Esophagus squamous epithelium (tissue), 5 donors: ENCODE results near the gene ZDHHC14. TPM values are rescaled to one million over a fixed set of nuclear protein-coding genes. Genes with fewer than 3 reads are reported as not detected.

Experiments
- DNase-seq: peaks from one replicate; lab custom pipeline; 2025; lab: John Stamatoyannopoulos, UW
- H3K27ac ChIP-seq, 4 donors: fragments of 200-600 bp; sonication (generic); one replicate each; pipeline ENCODE4 v1.5.1; 2016 to 2019; ENCODE audit warnings: mild to moderate bottlenecking in 1 of 4
- H3K27me3 ChIP-seq, 4 donors: fragments of 200-600 bp; sonication (generic); 1 replicate in 3 of 4; 2 replicates in 1 of 4; pipeline versions ENCODE4 v1.5.1 to v1.6.0; 2017 to 2021; ENCODE audit warnings: antibody characterized with exemption in 1 of 4
- H3K36me3 ChIP-seq, 3 donors: fragments of 200-600 bp; sonication (generic); one replicate each; pipeline ENCODE4 v1.5.1; 2016 to 2019
- H3K4me1 ChIP-seq, 3 donors: fragments of 200-600 bp; sonication (generic); one replicate each; pipeline ENCODE4 v1.5.1; 2017 to 2019
- H3K4me3 ChIP-seq, 4 donors: fragments of 200-600 bp; sonication (generic); 1 replicate in 3 of 4; 2 replicates in 1 of 4; pipeline ENCODE4 v1.5.1; 2016 to 2019; ENCODE audit warnings: mild to moderate bottlenecking in 2 of 4, moderate library complexity in 1 of 4
- H3K9me3 ChIP-seq, 3 donors: fragments of 200-600 bp; sonication (generic); one replicate each; pipeline ENCODE4 v1.5.1; 2016 to 2019
- POLR2A ChIP-seq, 4 donors: fragments of 450-650 bp; IDR thresholded peaks; one replicate each; pipeline ENCODE4 v1.6.1; 2017; ENCODE audit warnings: antibody characterized with exemption in 4 of 4, mild to moderate bottlenecking in 4 of 4, moderate library complexity in 3 of 4
- WGBS, 2 donors: methylation state at CpG; one replicate each; pipeline ENCODE4 v1.1.5; 2018; 5-methylcytosine and 5-hydroxymethylcytosine counted together
- intact Hi-C: fragments of 100-400 bp; cut with DNase I; formaldehyde crosslinking; loops from one replicate; pipeline ENCODE4 v1.15.0; 2022
- total RNA-seq, 4 donors: library from RNA; depleted of rRNA; stranded (reverse); fragments of >200 nt; gene quantifications; one replicate each; pipeline ENCODE4 v1.1.0, GENCODE V29; 2016
- TF ChIP-seq, protein P1 (sequence below), 6 experiments: fragments of 450-650 bp in 4 of 6; fragments of 200-600 bp in 2 of 6; sonication (generic) in 2 of 6; IDR thresholded peaks; one replicate each; pipeline ENCODE4 v1.5.1; 2016 to 2019; ENCODE audit warnings: antibody characterized with exemption in 6 of 6, mild to moderate bottlenecking in 4 of 6, moderate library complexity in 4 of 6
- donor health status: DM: yes; HTN: yes; CAD: no.

ZDHHC14 gene
- total RNA-seq, 4 donors from 2014 or later, result 6.1 to 15.6 (median 6.9) TPM

DNA sequence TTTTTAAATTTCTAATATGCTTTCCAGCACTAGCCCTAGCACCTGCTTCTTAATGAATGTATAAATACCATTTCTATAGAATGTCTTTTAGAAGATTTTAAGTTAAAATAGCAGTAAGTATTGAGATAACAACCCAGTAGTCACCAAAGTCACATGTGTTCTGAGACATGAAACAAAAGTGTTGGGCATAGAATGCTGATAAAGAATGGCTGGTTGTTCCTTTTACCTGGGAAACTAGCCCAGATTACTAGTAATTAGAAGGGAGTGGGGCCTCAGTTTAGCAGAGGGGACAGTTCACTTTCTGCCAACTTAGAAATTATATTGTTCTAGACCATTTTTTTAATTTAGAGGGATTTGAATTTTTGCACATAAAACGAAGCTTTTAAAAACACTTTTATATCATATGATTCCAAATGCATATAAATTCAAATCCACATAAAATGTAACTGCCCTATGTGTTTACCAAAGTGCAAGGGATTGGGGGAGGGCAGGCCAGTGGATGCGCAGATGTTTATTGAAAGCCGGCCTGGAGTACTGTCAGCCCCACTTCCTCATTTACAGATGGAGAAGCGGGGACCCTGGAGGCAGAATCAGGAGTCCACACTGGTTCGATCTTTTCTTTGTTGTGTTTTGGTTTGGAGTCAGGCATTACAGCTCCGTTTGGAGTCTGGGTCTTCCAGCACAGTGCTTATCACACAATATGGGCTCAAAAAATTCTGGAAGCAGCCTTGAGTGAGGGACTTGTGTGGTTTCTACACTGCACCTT lies 139.8 kb downstream of the ZDHHC14 start:
- no peaks in the 10 kb centered on the region for H3K4me1 ChIP-seq
- H3K9me3 ChIP-seq, result no peaks in the 10 kb centered on the region
- intact Hi-C loops, result no loop called here
- no peak for DNase-seq
- no peak overlapping the region for H3K27ac ChIP-seq
- 81 to 90% methylated on average over 6 of the region's 6 CpGs for WGBS, 2 donors
- no peak for TF ChIP-seq POLR2A (IDR thresholded peaks at IDR 0.05)
- TF ChIP-seq, protein P1, sequence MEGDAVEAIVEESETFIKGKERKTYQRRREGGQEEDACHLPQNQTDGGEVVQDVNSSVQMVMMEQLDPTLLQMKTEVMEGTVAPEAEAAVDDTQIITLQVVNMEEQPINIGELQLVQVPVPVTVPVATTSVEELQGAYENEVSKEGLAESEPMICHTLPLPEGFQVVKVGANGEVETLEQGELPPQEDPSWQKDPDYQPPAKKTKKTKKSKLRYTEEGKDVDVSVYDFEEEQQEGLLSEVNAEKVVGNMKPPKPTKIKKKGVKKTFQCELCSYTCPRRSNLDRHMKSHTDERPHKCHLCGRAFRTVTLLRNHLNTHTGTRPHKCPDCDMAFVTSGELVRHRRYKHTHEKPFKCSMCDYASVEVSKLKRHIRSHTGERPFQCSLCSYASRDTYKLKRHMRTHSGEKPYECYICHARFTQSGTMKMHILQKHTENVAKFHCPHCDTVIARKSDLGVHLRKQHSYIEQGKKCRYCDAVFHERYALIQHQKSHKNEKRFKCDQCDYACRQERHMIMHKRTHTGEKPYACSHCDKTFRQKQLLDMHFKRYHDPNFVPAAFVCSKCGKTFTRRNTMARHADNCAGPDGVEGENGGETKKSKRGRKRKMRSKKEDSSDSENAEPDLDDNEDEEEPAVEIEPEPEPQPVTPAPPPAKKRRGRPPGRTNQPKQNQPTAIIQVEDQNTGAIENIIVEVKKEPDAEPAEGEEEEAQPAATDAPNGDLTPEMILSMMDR (IDR thresholded peaks at IDR 0.05), result no peak
- H3K36me3 ChIP-seq, result no peaks in the 10 kb centered on the region
- no peak overlapping the region for H3K4me3 ChIP-seq
- no peaks in the 10 kb centered on the region for H3K27me3 ChIP-seq

DNA sequence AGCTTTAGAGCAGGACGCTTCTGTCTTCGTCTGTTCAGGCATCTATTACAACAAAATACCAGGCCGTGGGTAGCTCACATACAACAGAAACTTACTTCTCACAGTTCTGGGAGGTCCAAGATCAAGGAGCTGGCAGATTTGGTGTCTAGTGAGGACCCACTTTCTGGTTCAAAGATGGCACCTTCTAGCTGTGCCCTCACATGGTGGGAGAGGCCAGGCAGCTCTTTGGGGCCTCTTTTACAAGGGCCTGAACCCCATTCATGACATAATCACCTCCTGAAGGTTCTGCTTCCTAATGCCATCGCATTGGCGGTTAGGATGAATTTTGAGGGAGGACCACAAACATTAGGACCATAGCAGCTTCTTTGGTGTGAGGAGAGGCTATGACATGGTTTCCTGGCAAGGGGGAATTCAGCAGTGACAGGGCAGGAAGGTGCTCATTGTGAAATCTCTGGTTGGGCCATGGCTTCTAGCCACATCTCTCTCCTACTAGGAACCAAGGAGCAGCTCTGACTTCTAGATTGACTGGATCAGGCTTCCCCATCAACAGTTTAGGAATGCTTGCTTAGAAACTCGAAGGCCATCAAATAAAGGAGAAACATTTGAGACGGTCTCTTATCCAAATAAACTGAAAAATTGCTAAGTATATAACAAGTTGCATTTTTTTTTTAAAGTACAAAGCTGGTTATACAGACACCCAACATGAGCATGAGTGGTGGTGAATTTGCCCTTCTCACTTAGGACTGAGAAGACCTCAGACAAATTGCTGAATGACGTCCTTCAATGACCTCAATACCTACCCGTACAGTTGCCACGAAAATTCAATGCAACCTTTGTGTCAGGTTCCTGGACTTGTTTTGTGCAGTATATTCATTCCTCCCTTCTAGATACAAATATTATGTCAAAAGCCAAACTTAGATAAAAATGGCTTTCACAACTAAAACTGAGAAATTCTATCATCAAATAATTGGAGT lies 140.7 kb downstream of the ZDHHC14 start:
- H3K27ac ChIP-seq, result no peak overlapping the region

DNA sequence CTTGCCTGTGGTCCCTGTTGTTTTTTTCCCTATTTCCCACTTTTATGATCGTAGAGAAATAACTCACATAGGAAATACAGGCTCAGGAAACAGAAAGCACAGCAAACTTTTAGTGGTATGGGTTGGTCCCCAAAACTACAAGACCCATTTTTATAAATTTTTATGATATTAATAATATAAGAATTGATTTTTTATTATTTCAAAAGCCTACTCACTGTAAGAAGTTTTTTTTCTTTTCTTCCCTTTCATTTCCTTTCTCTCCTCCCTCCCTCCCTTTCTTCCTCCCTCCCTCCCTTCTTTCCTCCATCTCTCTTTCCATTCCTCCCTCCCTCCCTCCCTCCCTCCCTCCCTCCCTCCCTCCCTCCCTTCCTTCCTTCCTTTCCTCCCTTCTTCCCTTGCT lies 141.5 kb downstream of the ZDHHC14 start:
- H3K27ac ChIP-seq, result no peak overlapping the region
- H3K4me1 ChIP-seq, result peaks cover 0 to 10% (median 0%) of the 10 kb centered on the region in 3 donors
- intact Hi-C loops, result no loop called here
- H3K9me3 ChIP-seq, result no peaks in the 10 kb centered on the region
- no peak overlapping the region for H3K4me3 ChIP-seq
- TF ChIP-seq, protein P1 (IDR thresholded peaks at IDR 0.05), result no peak
- TF ChIP-seq POLR2A (IDR thresholded peaks at IDR 0.05), result no peak
- WGBS, 2 donors, result 78 to 93% methylated on average over 1 of the region's 1 CpG
- DNase-seq, result no peak
- no peaks in the 10 kb centered on the region for H3K36me3 ChIP-seq
- H3K27me3 ChIP-seq, result no peaks in the 10 kb centered on the region

More for the DNA sequence above, 140.7 kb downstream of the ZDHHC14 start:
- Histone ChIP-seq H3K27me3 (no peaks in the 10 kb centered on the region), H3K9me3 (no peaks in the 10 kb centered on the region), H3K4me1 (peaks cover 0 to 2% (median 0%) of the 10 kb centered on the region in 3 donors), H3K36me3 (no peaks in the 10 kb centered on the region), H3K4me3 (no peak overlapping the region)
- TF ChIP-seq, protein P1 (IDR thresholded peaks at IDR 0.05), result no peak
- no peak for TF ChIP-seq POLR2A (IDR thresholded peaks at IDR 0.05)
- intact Hi-C loops, result no loop called here
- DNase-seq, result no peak
- WGBS, 2 donors, result 77 to 92% methylated on average over 9 to 10 of the region's 10 CpGs

DNA sequence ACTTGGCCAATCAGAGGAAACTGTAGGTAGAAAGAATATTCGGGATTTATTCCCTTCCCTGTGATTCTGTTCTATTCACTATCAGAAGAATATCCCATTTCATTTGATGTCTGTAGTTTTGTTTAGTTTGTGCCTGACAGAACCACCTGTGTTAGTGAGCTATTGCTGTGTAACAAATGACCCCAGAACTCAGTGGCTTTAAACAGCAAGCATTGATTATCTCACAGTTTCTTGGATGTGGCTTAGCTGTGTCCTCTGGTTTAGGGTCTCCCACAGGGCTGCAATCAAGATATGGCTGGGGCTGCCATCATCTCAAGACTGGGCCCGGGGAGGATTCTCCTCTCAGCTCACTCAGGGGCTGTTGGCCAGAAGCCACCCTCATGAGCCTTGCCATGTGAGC lies 143.7 kb downstream of the ZDHHC14 start:
- Histone ChIP-seq H3K36me3 (no peaks in the 10 kb centered on the region), H3K27me3 (no peaks in the 10 kb centered on the region), H3K27ac (no peak overlapping the region), H3K9me3 (no peaks in the 10 kb centered on the region), H3K4me1 (peaks cover 0 to 13% (median 0%) of the 10 kb centered on the region in 3 donors), H3K4me3 (no peak overlapping the region)
- DNase-seq, result no peak
- WGBS, 2 donors, result 90 to 92% methylated on average over 2 of the region's 2 CpGs
- intact Hi-C loops, result no loop called here
- TF ChIP-seq POLR2A (IDR thresholded peaks at IDR 0.05), result no peak
- TF ChIP-seq, protein P1 (IDR thresholded peaks at IDR 0.05), result no peak
